CD4-positive, alpha-beta memory T cell (primary cell): ENCODE data around the gene TYMP. TPM values are rescaled to one million over a fixed set of nuclear protein-coding genes. Genes with fewer than 3 reads are reported as not detected.

Source experiments
- CTCF ChIA-PET: fragments of 350-600 bp; sonication (Branson Sonifier 250); formaldehyde crosslinking; loops from one replicate; lab custom pipeline; 2021; ENCODE audit warnings: inconsistent platforms; ENCODE audit not compliant: partially characterized antibody; lab: Charles Lee
- POLR2A ChIA-PET: fragments of 350-600 bp; sonication (Branson Sonifier 250); formaldehyde crosslinking; loops from one replicate; lab custom pipeline; 2021; ENCODE audit not compliant: partially characterized antibody; lab: Charles Lee
- DNase-seq, 5 donors: peaks; one replicate each; pipeline versions ENCODE4 v3.0.0 to v3.0.0-alpha.2; 2020 to 2022; ENCODE audit warnings: mixed read lengths in 1 of 5
- H3K27ac ChIP-seq: one replicate; pipeline ENCODE4 v1.7.0; 2013; ENCODE audit warnings: low read depth, low read length
- H3K27me3 ChIP-seq: 2 replicates; pipeline ENCODE4 v1.7.0; 2013; ENCODE audit warnings: mild to moderate bottlenecking, low read length, moderate library complexity; ENCODE audit not compliant: insufficient read depth
- H3K36me3 ChIP-seq: 2 replicates; pipeline ENCODE4 v1.7.0; 2013; ENCODE audit warnings: mild to moderate bottlenecking, low read length, moderate library complexity; ENCODE audit not compliant: insufficient read depth
- H3K4me1 ChIP-seq: 2 replicates; pipeline ENCODE4 v1.7.0; 2013; ENCODE audit warnings: mild to moderate bottlenecking, low read length, moderate library complexity; ENCODE audit not compliant: insufficient read depth
- H3K4me3 ChIP-seq, 2 donors: one replicate each; pipeline ENCODE4 v1.7.0; 2013; ENCODE audit warnings: low read length in 2 of 2, mild to moderate bottlenecking in 1 of 2
- H3K9me3 ChIP-seq, 2 donors: one replicate each; pipeline ENCODE4 v1.7.0; 2013; ENCODE audit warnings: low read length in 2 of 2, control low read depth in 1 of 2; ENCODE audit not compliant: control insufficient read depth in 1 of 2
- H3K27ac Mint-ChIP-seq, 7 donors: one replicate each; pipeline ENCODE4 v1.8.0; 2020 to 2021; ENCODE audit warnings: mixed read lengths in 7 of 7, mild to moderate bottlenecking in 6 of 7, inconsistent platforms in 3 of 7, moderate library complexity in 3 of 7
- H3K27me3 Mint-ChIP-seq, 2 donors: one replicate each; pipeline ENCODE4 v1.8.0; 2020 to 2021; ENCODE audit warnings: mixed read lengths in 2 of 2
- H3K36me3 Mint-ChIP-seq, 2 donors: one replicate each; pipeline ENCODE4 v1.8.0; 2020 to 2021; ENCODE audit warnings: mixed read lengths in 2 of 2, inconsistent platforms in 1 of 2, mild to moderate bottlenecking in 1 of 2
- H3K4me1 Mint-ChIP-seq, 4 donors: one replicate each; pipeline ENCODE4 v1.8.0; 2020 to 2021; ENCODE audit warnings: mixed read lengths in 4 of 4, mild to moderate bottlenecking in 1 of 4
- H3K4me3 Mint-ChIP-seq, 8 donors: one replicate each; pipeline ENCODE4 v1.8.0; 2020 to 2021; ENCODE audit warnings: mixed read lengths in 8 of 8, mild to moderate bottlenecking in 7 of 8, moderate library complexity in 6 of 8, inconsistent platforms in 3 of 8
- H3K9me3 Mint-ChIP-seq, 8 donors: one replicate each; pipeline ENCODE4 v1.8.0; 2020 to 2021; ENCODE audit warnings: mixed read lengths in 8 of 8, mild to moderate bottlenecking in 5 of 8, inconsistent platforms in 3 of 8, moderate library complexity in 1 of 8
- intact Hi-C: fragments of 100-400 bp; cut with micrococcal nuclease; formaldehyde crosslinking; loops from one replicate; pipeline ENCODE4 v1.15.1; 2023
- polyA plus RNA-seq, 2 donors: library from polyadenylated mRNA; unstranded; fragments of 300-500 nt; fragmentation: Illumina TruSeq; gene quantifications; one replicate each; pipeline ENCODE4 v1.2.3, GENCODE V29; 2021
- total RNA-seq, 2 experiments: library from RNA; stranded (reverse); gene quantifications; one replicate each; pipeline ENCODE4 v1.2.3, GENCODE V29; 2021

The TYMP gene
- total and polyA plus RNA-seq, 4 experiments from 2014 or later, result 15.7 to 30.9 (median 20.0) TPM

- no peaks in the 10 kb centered on the region for H3K9me3 ChIP-seq
- peak overlapping the region in 1 of 2 donors; percentile 94 for H3K4me3 ChIP-seq
- H3K27me3 ChIP-seq, result no peaks in the 10 kb centered on the region
- Mint-ChIP-seq H3K27me3 (no peaks in the 10 kb centered on the region), H3K27ac (peak overlapping the region; percentile 77 to 97 (median 83)), H3K4me3 (peak overlapping the region; percentile 31 to 83 (median 60)), H3K4me1 (peaks cover 17 to 53% (median 38%) of the 10 kb centered on the region in 4 donors), H3K9me3 (peaks cover 0 to 2% (median 0%) of the 10 kb centered on the region in 8 donors), H3K36me3 (peaks cover 3 to 9% of the 10 kb centered on the region in 2 donors)
- intact Hi-C loops, result loop anchor here (5.0 kb wide), 2 partner anchors 287 to 337 kb away; no protein-coding TSS in a partner anchor
- peak overlapping the region; percentile 96 for H3K27ac ChIP-seq
- peak in 1 of 5 donors; percentile 41 for DNase-seq
- H3K4me1 ChIP-seq, result peaks cover 63% of the 10 kb centered on the region
- CTCF ChIA-PET, result interaction anchor here (1.2 to 5.1 kb wide), 2 partner anchors 11 to 19 kb away, joined by 3 to 135 read pairs; no protein-coding TSS in a partner anchor
- POLR2A ChIA-PET, result interaction anchor here (0.8 to 9.5 kb wide), 12 partner anchors 9 to 277 kb away, joined by 3 to 321 read pairs (median 11); partner anchors contain the start of genes ARSA, CHKB, HDAC10 and LMF2
- no peaks in the 10 kb centered on the region for H3K36me3 ChIP-seq
These were observed 963 bp downstream of the TYMP start for GRCh38 chr22:50528682-50529415.

- H3K27me3 ChIP-seq, result no peaks in the 10 kb centered on the region
- POLR2A ChIA-PET, result interaction anchor here (0.6 to 9.5 kb wide), 15 partner anchors 10 to 202 kb away, joined by 3 to 321 read pairs (median 7); partner anchors contain the start of genes ARSA, CHKB, LMF2 and NCAPH2
- Mint-ChIP-seq H3K9me3 (peaks cover 0 to 2% (median 0%) of the 10 kb centered on the region in 8 donors), H3K4me1 (peaks cover 14 to 45% (median 31%) of the 10 kb centered on the region in 4 donors), H3K36me3 (peaks cover 3 to 14% of the 10 kb centered on the region in 2 donors), H3K27ac (peak overlapping the region; percentile 83 to 97 (median 91)), H3K27me3 (no peaks in the 10 kb centered on the region), H3K4me3 (peak overlapping the region; percentile 60 to 83 (median 75))
- H3K27ac ChIP-seq, result peak overlapping the region; percentile 96
- H3K4me1 ChIP-seq, result peaks cover 61% of the 10 kb centered on the region
- peaks cover 5% of the 10 kb centered on the region for H3K36me3 ChIP-seq
- CTCF ChIA-PET, result interaction anchor here (1.1 to 5.1 kb wide), 6 partner anchors 11 to 36 kb away, joined by 3 to 135 read pairs (median 14); partner anchors contain the start of genes KLHDC7B and SYCE3
- peak in 1 of 5 donors; percentile 31 for DNase-seq
- intact Hi-C loops, result loop anchor here (5.0 kb wide), 2 partner anchors 286 to 336 kb away; no protein-coding TSS in a partner anchor
- no peak overlapping the region for H3K4me3 ChIP-seq
- H3K9me3 ChIP-seq, result no peaks in the 10 kb centered on the region
These were observed 1.7 kb downstream of the TYMP start for GRCh38 chr22:50527921-50528681.

GRCh38 chr22:50526834-50527801 is 2.7 kb downstream of the TYMP start:
- no peaks in the 10 kb centered on the region for H3K27me3 ChIP-seq
- peak overlapping the region; percentile 83 to 97 (median 91) for H3K27ac Mint-ChIP-seq
- peak overlapping the region; percentile 60 to 83 (median 75) for H3K4me3 Mint-ChIP-seq
- ChIA-PET CTCF (interaction anchor here (1.0 to 5.1 kb wide), 8 partner anchors 12 to 94 kb away, joined by 3 to 135 read pairs (median 16); partner anchors contain the start of genes KLHDC7B and SYCE3), POLR2A (interaction anchor here (0.6 to 9.5 kb wide), 13 partner anchors 11 to 201 kb away, joined by 3 to 321 read pairs (median 6); partner anchors contain the start of genes CHKB, LMF2, NCAPH2 and SYCE3)
- H3K4me1 Mint-ChIP-seq, result peaks cover 14 to 39% (median 29%) of the 10 kb centered on the region in 4 donors
- peaks cover 52% of the 10 kb centered on the region for H3K4me1 ChIP-seq
- H3K36me3 Mint-ChIP-seq, result peaks cover 3 to 17% of the 10 kb centered on the region in 2 donors
- peaks cover 14% of the 10 kb centered on the region for H3K36me3 ChIP-seq
- peak in 2 of 5 donors; percentile 30 to 55 for DNase-seq
- peak overlapping the region in 1 of 2 donors; percentile 81 for H3K4me3 ChIP-seq
- no peaks in the 10 kb centered on the region for H3K9me3 ChIP-seq
- H3K27me3 Mint-ChIP-seq, result no peaks in the 10 kb centered on the region
- peak overlapping the region; percentile 96 for H3K27ac ChIP-seq
- peaks cover 0 to 2% (median 0%) of the 10 kb centered on the region in 8 donors for H3K9me3 Mint-ChIP-seq
- intact Hi-C loops, result loop anchor here (1.0 to 5.0 kb wide), 3 partner anchors 93 to 335 kb away; no protein-coding TSS in a partner anchor

- no peaks in the 10 kb centered on the region for H3K27me3 ChIP-seq
- peaks cover 23% of the 10 kb centered on the region for H3K36me3 ChIP-seq
- Mint-ChIP-seq H3K27me3 (no peaks in the 10 kb centered on the region), H3K9me3 (peaks cover 0 to 2% (median 0%) of the 10 kb centered on the region in 8 donors), H3K36me3 (peaks cover 3 to 19% of the 10 kb centered on the region in 2 donors), H3K4me3 (peak overlapping the region; percentile 60 to 89 (median 75)), H3K27ac (peak overlapping the region; percentile 83 to 97 (median 91)), H3K4me1 (peaks cover 14 to 39% (median 28%) of the 10 kb centered on the region in 4 donors)
- H3K27ac ChIP-seq, result peak overlapping the region; percentile 96
- intact Hi-C loops, result loop anchor here (1.0 to 5.0 kb wide), 3 partner anchors 94 to 334 kb away; no protein-coding TSS in a partner anchor
- CTCF ChIA-PET, result interaction anchor here (0.7 to 5.1 kb wide), 48 partner anchors 8 to 340 kb away, joined by 3 to 135 read pairs (median 5); partner anchors contain the start of genes ARSA, CHKB, HDAC10 and KLHDC7B
- POLR2A ChIA-PET, result interaction anchor here (0.6 to 9.5 kb wide), 46 partner anchors 11 to 601 kb away, joined by 3 to 321 read pairs (median 6); partner anchors contain the start of genes ARSA, CHKB, HDAC10 and KLHDC7B
- peaks cover 50% of the 10 kb centered on the region for H3K4me1 ChIP-seq
- H3K4me3 ChIP-seq, result peak overlapping the region; percentile 23 to 81
- DNase-seq, result peak; percentile 82 to 91 (median 86)
- H3K9me3 ChIP-seq, result no peaks in the 10 kb centered on the region
These were observed 3.5 kb downstream of the TYMP start for GRCh38 chr22:50526108-50526833.

GRCh38 chr22:50525858-50526107 is 4.0 kb downstream of the TYMP start:
- Histone ChIP-seq H3K4me1 (peaks cover 50% of the 10 kb centered on the region), H3K4me3 (peak overlapping the region in 1 of 2 donors; percentile 81), H3K9me3 (no peaks in the 10 kb centered on the region), H3K36me3 (peaks cover 27% of the 10 kb centered on the region), H3K27ac (peak overlapping the region; percentile 96), H3K27me3 (no peaks in the 10 kb centered on the region)
- Mint-ChIP-seq H3K36me3 (peaks cover 7 to 21% of the 10 kb centered on the region in 2 donors), H3K27ac (peak overlapping the region in 6 of 7 donors; percentile 60 to 97 (median 78)), H3K4me1 (peaks cover 14 to 39% (median 26%) of the 10 kb centered on the region in 4 donors), H3K4me3 (peak overlapping the region; percentile 65 to 89 (median 80)), H3K9me3 (peaks cover 0 to 2% (median 0%) of the 10 kb centered on the region in 8 donors), H3K27me3 (no peaks in the 10 kb centered on the region)
- ChIA-PET CTCF (interaction anchor here (0.6 to 5.1 kb wide), 50 partner anchors 8 to 339 kb away, joined by 3 to 135 read pairs (median 5); partner anchors contain the start of genes ARSA, CHKB, HDAC10 and KLHDC7B), POLR2A (interaction anchor here (0.6 to 9.5 kb wide), 47 partner anchors 10 to 600 kb away, joined by 3 to 321 read pairs (median 6); partner anchors contain the start of genes ARSA, CHKB, HDAC10 and KLHDC7B)
- no peak for DNase-seq
- intact Hi-C loops, result loop anchor here (1.0 to 5.0 kb wide), 8 partner anchors 17 to 333 kb away; partner anchors contain the start of genes CHKB, NCAPH2, SBF1 and SYCE3
